NCI-H345 (cell line): ENCODE measurements around the gene MYOT.

Source experiments
- DNase-seq: peaks from one replicate; lab custom pipeline; 2025; lab: John Stamatoyannopoulos, UW

MYOT gene

DNA sequence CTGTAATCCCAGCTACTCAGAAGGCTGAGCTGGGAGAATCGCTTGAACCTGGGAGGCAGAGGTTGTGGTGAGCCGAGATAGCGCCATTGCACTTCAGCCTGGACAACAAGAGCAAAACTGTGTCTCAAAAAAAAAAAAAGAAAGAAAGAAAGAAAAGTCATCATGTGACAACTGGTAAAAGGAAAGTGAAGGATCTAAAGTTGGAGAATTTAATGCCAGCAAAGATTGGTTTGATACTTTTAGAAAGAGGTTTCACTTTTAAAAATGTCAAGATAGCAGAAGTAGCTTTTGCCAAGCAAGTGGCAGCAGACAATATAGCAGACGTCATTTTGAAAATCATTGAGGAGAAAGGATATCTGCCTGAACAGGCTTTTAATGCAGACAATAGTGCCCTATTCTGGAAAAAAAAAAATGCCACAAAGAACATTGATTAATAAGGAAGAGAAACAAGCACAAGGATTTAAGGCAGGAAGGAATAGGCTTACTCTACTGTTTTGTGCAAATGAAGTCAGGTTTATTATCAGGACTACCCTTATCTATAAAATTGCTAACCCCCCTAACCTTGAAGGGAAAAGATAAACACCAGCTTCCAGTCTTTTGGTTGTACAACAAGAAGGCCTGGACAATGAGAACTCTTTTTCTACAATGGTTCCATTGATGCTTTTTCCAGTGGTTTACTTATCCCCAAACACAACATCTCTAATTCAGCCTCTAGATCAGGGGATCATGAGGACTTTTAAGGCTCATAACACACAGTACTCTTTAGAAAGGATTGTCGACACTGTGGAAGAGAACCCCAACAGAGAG, 33.6 kb downstream of the MYOT start:
- no peak for DNase-seq

- DNase-seq = no peak
Measured at GRCh38 chr5:137902408-137903133, 34.9 kb downstream of the MYOT start.

DNA sequence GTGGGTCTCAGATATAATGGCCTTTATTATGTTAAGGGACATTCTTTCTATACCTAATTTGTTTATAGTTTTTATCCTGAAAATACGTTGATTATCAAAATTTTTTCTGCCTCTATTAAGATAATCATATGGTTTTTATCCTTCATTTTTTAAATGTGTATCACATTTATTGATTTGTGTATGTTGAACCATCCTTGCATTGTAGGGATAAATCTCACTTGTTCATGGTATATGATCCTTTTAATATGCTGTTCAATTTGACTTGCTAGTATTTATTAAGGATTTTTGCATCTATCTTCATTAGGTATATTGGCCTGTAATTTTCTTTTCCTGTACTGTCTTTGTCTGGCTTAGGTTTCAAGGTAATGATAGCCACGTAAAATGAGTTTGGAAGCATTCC, 47.1 kb downstream of the MYOT start:
- DNase-seq = no peak

- DNase-seq = no peak
Measured at GRCh38 chr5:137916923-137917322, 49.3 kb downstream of the MYOT start.

- DNase-seq = no peak
Measured at GRCh38 chr5:137921931-137922330, 54.3 kb downstream of the MYOT start.

DNA sequence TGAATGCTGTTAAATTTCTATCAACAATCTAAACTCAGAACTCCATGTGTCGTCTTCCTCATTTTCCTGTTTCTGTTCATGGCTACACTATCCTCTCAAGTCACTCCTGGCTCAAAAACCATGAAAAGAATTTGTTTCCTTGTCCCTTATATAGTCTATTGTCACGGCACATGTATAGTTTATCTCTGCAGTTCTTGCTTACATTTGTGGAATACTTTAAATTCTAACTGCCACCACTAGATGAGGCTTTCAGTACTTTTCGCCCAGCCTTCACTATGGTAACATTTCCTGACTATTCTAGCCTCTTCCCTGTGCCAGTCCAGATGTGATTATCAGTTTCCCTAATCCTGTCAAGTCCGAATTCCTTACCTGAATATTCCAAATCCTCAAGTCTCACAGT, 56.2 kb downstream of the MYOT start:
- no peak for DNase-seq

GRCh38 chr5:137932800-137933199, 65.1 kb downstream of the MYOT start:
- DNase-seq = no peak

GRCh38 chr5:137933491-137933911, 65.8 kb downstream of the MYOT start:
- no peak for DNase-seq

DNA sequence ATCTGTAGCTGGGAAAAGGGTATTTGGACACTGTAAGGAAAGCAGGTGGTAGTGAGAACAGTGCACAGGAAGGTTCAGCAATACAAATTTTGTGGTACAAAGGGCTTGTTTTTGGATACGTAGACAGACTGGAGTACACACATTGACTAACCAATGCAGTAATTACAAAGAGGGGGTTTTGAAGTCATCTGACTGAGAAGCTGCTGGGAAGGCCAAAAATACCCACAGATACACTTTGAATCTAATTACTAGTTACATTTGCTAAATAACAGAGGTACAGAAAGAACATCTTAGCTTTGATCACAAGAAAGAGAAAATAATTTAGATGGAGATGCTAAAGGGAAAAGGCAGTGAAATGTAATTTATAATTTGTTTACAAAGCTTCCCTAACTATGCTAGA, 67.5 kb downstream of the MYOT start:
- DNase-seq = no peak

GRCh38 chr5:137935694-137936093, 68.0 kb downstream of the MYOT start:
- DNase-seq = no peak
